GM19023 (cell line): ENCODE results near the gene CLTCL1.

ENCODE experiments used
- ATAC-seq: cut with Tn5 transposase; IDR thresholded peaks from one replicate; pipeline ENCODE4 v1.9.1; 2021; ENCODE audit warnings: mild to moderate bottlenecking, moderate library complexity; ENCODE audit not compliant: unreplicated experiment

Gene CLTCL1

GRCh38 chr22:19152942-19153883 is 138.3 kb downstream of the CLTCL1 start:
- no peak for ATAC-seq

- ATAC-seq: no peak
Observed at GRCh38 chr22:19151329-19152191, 140.0 kb downstream of the CLTCL1 start.

- ATAC-seq: no peak
Observed at GRCh38 chr22:19150482-19151328, 140.8 kb downstream of the CLTCL1 start.

GRCh38 chr22:19149991-19150390 is 141.5 kb downstream of the CLTCL1 start, which contains the start of gene GSC2:
Gene GSC2 (minus strand): TSS chr22:19150292. CDS start chr22:19150283, 9 bp downstream.
- no peak for ATAC-seq

- no peak for ATAC-seq
Observed at GRCh38 chr22:19149047-19149883, 142.3 kb downstream of the CLTCL1 start.

GRCh38 chr22:19148417-19149046 is 143.0 kb downstream of the CLTCL1 start:
- no peak for ATAC-seq

GRCh38 chr22:19147195-19147780 is 144.2 kb downstream of the CLTCL1 start:
- ATAC-seq: no peak

- no peak for ATAC-seq
Observed at GRCh38 chr22:19146215-19146968, 145.1 kb downstream of the CLTCL1 start.

- no peak for ATAC-seq
Observed at GRCh38 chr22:19143967-19144400, 147.5 kb downstream of the CLTCL1 start.

- ATAC-seq: no peak
Observed at GRCh38 chr22:19143212-19143611, 148.3 kb downstream of the CLTCL1 start.

- ATAC-seq: no peak
Observed at GRCh38 chr22:19142394-19142793, 149.1 kb downstream of the CLTCL1 start.

- no peak for ATAC-seq
Observed at GRCh38 chr22:19139974-19140373, 151.5 kb downstream of the CLTCL1 start.

- no peak for ATAC-seq
Observed at GRCh38 chr22:19139001-19139356, 152.5 kb downstream of the CLTCL1 start.

GRCh38 chr22:19138217-19139000 is 153.1 kb downstream of the CLTCL1 start:
- no peak for ATAC-seq

- no peak for ATAC-seq
Observed at GRCh38 chr22:19137384-19138216, 153.9 kb downstream of the CLTCL1 start.

- no peak for ATAC-seq
Observed at GRCh38 chr22:19136915-19137314, 154.6 kb downstream of the CLTCL1 start.

- ATAC-seq: no peak
Observed at GRCh38 chr22:19134874-19135273, 156.6 kb downstream of the CLTCL1 start.
